HUES6 (cell line): Measurements from ENCODE around the gene INPP4B.

Experiments
- H3K27ac ChIP-seq: 2 replicates; pipeline ENCODE4 v1.7.0; 2013; ENCODE audit warnings: low read depth, mild to moderate bottlenecking, low read length, inconsistent platforms
- H3K27me3 ChIP-seq: 2 replicates; pipeline ENCODE4 v1.6.1; 2013; ENCODE audit warnings: low read length; ENCODE audit not compliant: control insufficient read depth, insufficient read depth
- H3K36me3 ChIP-seq: 2 replicates; pipeline ENCODE4 v1.6.1; 2013; ENCODE audit warnings: low read length; ENCODE audit not compliant: control insufficient read depth, insufficient read depth
- H3K4me1 ChIP-seq: 2 replicates; pipeline ENCODE4 v1.6.1; 2013; ENCODE audit warnings: low read length; ENCODE audit not compliant: control insufficient read depth, insufficient read depth
- H3K4me3 ChIP-seq: 2 replicates; pipeline ENCODE4 v1.5.1; 2013; ENCODE audit warnings: low read depth, low read length
- H3K9ac ChIP-seq: one replicate; pipeline ENCODE4 v1.6.1; 2013; ENCODE audit warnings: mild to moderate bottlenecking, low read length
- H3K9me3 ChIP-seq: 2 replicates; pipeline ENCODE4 v1.6.1; 2013; ENCODE audit warnings: low read depth, low read length; ENCODE audit not compliant: control insufficient read depth, insufficient read depth

INPP4B gene

GRCh38 chr4:142544594-142544993 is 301.5 kb downstream of the INPP4B start:
- Histone ChIP-seq H3K4me3 (no peak overlapping the region), H3K9me3 (no peaks in the 10 kb centered on the region), H3K27ac (no peak overlapping the region), H3K9ac (no peak overlapping the region), H3K36me3 (no peaks in the 10 kb centered on the region), H3K27me3 (no peaks in the 10 kb centered on the region), H3K4me1 (peaks cover 1% of the 10 kb centered on the region; the same call in 1 of the 2 replicates)

- no peak overlapping the region for H3K4me3 ChIP-seq
- H3K27ac ChIP-seq = no peak overlapping the region
- no peaks in the 10 kb centered on the region for H3K9me3 ChIP-seq
- no peaks in the 10 kb centered on the region for H3K36me3 ChIP-seq
- no peak overlapping the region for H3K9ac ChIP-seq
- no peaks in the 10 kb centered on the region for H3K4me1 ChIP-seq
- no peaks in the 10 kb centered on the region for H3K27me3 ChIP-seq
Measured at GRCh38 chr4:142544039-142544438, 302.1 kb downstream of the INPP4B start.

- no peak overlapping the region for H3K4me3 ChIP-seq
- no peaks in the 10 kb centered on the region for H3K36me3 ChIP-seq
- H3K27me3 ChIP-seq = no peaks in the 10 kb centered on the region
- H3K9me3 ChIP-seq = no peaks in the 10 kb centered on the region
- H3K9ac ChIP-seq = no peak overlapping the region
- H3K4me1 ChIP-seq = no peaks in the 10 kb centered on the region
- no peak overlapping the region for H3K27ac ChIP-seq
Measured at GRCh38 chr4:142540483-142540804, 305.7 kb downstream of the INPP4B start.

- H3K4me1 ChIP-seq = no peaks in the 10 kb centered on the region
- H3K36me3 ChIP-seq = no peaks in the 10 kb centered on the region
- no peak overlapping the region for H3K4me3 ChIP-seq
- no peaks in the 10 kb centered on the region for H3K9me3 ChIP-seq
- no peak overlapping the region for H3K27ac ChIP-seq
- no peak overlapping the region for H3K9ac ChIP-seq
- H3K27me3 ChIP-seq = no peaks in the 10 kb centered on the region
Measured at GRCh38 chr4:142539796-142540482, 306.2 kb downstream of the INPP4B start.

GRCh38 chr4:142535009-142535408 is 311.1 kb downstream of the INPP4B start:
- 0 out of 2 replicates have a peak, but pooled peaks cover 3% of the 10 kb centered on the region for H3K4me1 ChIP-seq
- no peak overlapping the region for H3K27ac ChIP-seq
- no peaks in the 10 kb centered on the region for H3K27me3 ChIP-seq
- H3K4me3 ChIP-seq = no peak overlapping the region
- no peaks in the 10 kb centered on the region for H3K9me3 ChIP-seq
- no peak overlapping the region for H3K9ac ChIP-seq
- no peaks in the 10 kb centered on the region for H3K36me3 ChIP-seq

GRCh38 chr4:142532054-142532453 is 314.0 kb downstream of the INPP4B start:
- Histone ChIP-seq H3K9me3 (no peaks in the 10 kb centered on the region; the same call in 1 of the 2 replicates), H3K27me3 (no peaks in the 10 kb centered on the region), H3K27ac (no peak overlapping the region), H3K9ac (no peak overlapping the region), H3K4me3 (no peak overlapping the region), H3K4me1 (0 out of 2 replicates have a peak, but pooled peaks cover 3% of the 10 kb centered on the region), H3K36me3 (no peaks in the 10 kb centered on the region)

GRCh38 chr4:142530728-142531127 is 315.4 kb downstream of the INPP4B start:
- Histone ChIP-seq H3K36me3 (no peaks in the 10 kb centered on the region), H3K4me3 (no peak overlapping the region), H3K9ac (no peak overlapping the region), H3K27me3 (no peaks in the 10 kb centered on the region), H3K27ac (no peak overlapping the region), H3K4me1 (0 out of 2 replicates have a peak, but pooled peaks cover 3% of the 10 kb centered on the region), H3K9me3 (no peaks in the 10 kb centered on the region; the same call in 1 of the 2 replicates)

- Histone ChIP-seq H3K4me1 (0 out of 2 replicates have a peak, but pooled peaks cover 3% of the 10 kb centered on the region), H3K9me3 (no peaks in the 10 kb centered on the region; the same call in 1 of the 2 replicates), H3K9ac (no peak overlapping the region), H3K27ac (no peak overlapping the region), H3K4me3 (no peak overlapping the region), H3K36me3 (no peaks in the 10 kb centered on the region), H3K27me3 (no peaks in the 10 kb centered on the region)
Measured at GRCh38 chr4:142528433-142528832, 317.7 kb downstream of the INPP4B start.

- Histone ChIP-seq H3K27me3 (no peaks in the 10 kb centered on the region), H3K9me3 (no peaks in the 10 kb centered on the region; the same call in 1 of the 2 replicates), H3K27ac (no peak overlapping the region), H3K36me3 (no peaks in the 10 kb centered on the region), H3K4me1 (no peaks in the 10 kb centered on the region), H3K9ac (no peak overlapping the region), H3K4me3 (no peak overlapping the region)
Measured at GRCh38 chr4:142523111-142523510, 323.0 kb downstream of the INPP4B start.

- Histone ChIP-seq H3K9me3 (no peaks in the 10 kb centered on the region), H3K4me3 (no peak overlapping the region)
Measured at GRCh38 chr4:142519342-142519741, 326.8 kb downstream of the INPP4B start.

GRCh38 chr4:142516686-142517526 is 329.2 kb downstream of the INPP4B start:
- Histone ChIP-seq H3K9ac (no peak overlapping the region), H3K9me3 (no peaks in the 10 kb centered on the region)

More at GRCh38 chr4:142519342-142519741, 326.8 kb downstream of the INPP4B start:
- H3K27ac ChIP-seq = no peak overlapping the region
- no peaks in the 10 kb centered on the region for H3K27me3 ChIP-seq
- no peaks in the 10 kb centered on the region for H3K4me1 ChIP-seq
- H3K9ac ChIP-seq = no peak overlapping the region
- H3K36me3 ChIP-seq = no peaks in the 10 kb centered on the region

More at GRCh38 chr4:142516686-142517526, 329.2 kb downstream of the INPP4B start:
- Histone ChIP-seq H3K27ac (no peak overlapping the region), H3K4me1 (no peaks in the 10 kb centered on the region), H3K4me3 (no peak overlapping the region), H3K27me3 (no peaks in the 10 kb centered on the region), H3K36me3 (no peaks in the 10 kb centered on the region)
